Raji (cell line): ENCODE results near the gene ESPN.

Source experiments
- POLR2A ChIP-seq: IDR thresholded peaks from 2 replicates; pipeline ENCODE4 v1.6.1; 2011; ENCODE audit warnings: low read depth, low read length, control low read depth; ENCODE audit not compliant: insufficient read depth

The ESPN gene

GRCh38 chr1:6443339-6444115 lies 19.0 kb downstream of the ESPN start:
- TF ChIP-seq POLR2A: no peak

- TF ChIP-seq POLR2A: no peak
These were observed 19.8 kb downstream of the ESPN start for GRCh38 chr1:6444377-6444776.

GRCh38 chr1:6445062-6445763 lies 20.6 kb downstream of the ESPN start:
- no peak for TF ChIP-seq POLR2A

GRCh38 chr1:6446665-6447015 lies 22.1 kb downstream of the ESPN start:
- no peak for TF ChIP-seq POLR2A

- TF ChIP-seq POLR2A: no peak
These were observed 22.6 kb downstream of the ESPN start for GRCh38 chr1:6447016-6447817.

GRCh38 chr1:6447818-6448748 lies 23.5 kb downstream of the ESPN start:
- TF ChIP-seq POLR2A: no peak

- TF ChIP-seq POLR2A: no peak
These were observed 24.4 kb downstream of the ESPN start for GRCh38 chr1:6448749-6449631.

- no peak for TF ChIP-seq POLR2A
These were observed 25.5 kb downstream of the ESPN start for GRCh38 chr1:6450005-6450450.

GRCh38 chr1:6450943-6451373 lies 26.4 kb downstream of the ESPN start:
- TF ChIP-seq POLR2A: no peak

- TF ChIP-seq POLR2A: no peak
These were observed 30.5 kb downstream of the ESPN start for GRCh38 chr1:6454856-6455751.

- no peak for TF ChIP-seq POLR2A
These were observed 32.4 kb downstream of the ESPN start for GRCh38 chr1:6456800-6457466.

- TF ChIP-seq POLR2A: no peak
These were observed 35.3 kb downstream of the ESPN start for GRCh38 chr1:6459850-6460265.

- no peak for TF ChIP-seq POLR2A
These were observed 35.9 kb downstream of the ESPN start for GRCh38 chr1:6460301-6461050.
